Fibroblast of skin of scalp (primary cell): ENCODE data around the gene ODF4. TPM values are rescaled to one million over a fixed set of nuclear protein-coding genes. Genes with fewer than 3 reads are reported as not detected.

Source experiments
- DNase-seq: peaks from one replicate; pipeline ENCODE4 v3.0.0-alpha.2; 2013
- polyA plus RNA-seq, 2 experiments: library from polyadenylated mRNA; unstranded; fragments of 120-200 nt; gene quantifications; one replicate each; pipeline ENCODE4 v1.2.1, GENCODE V29; 2013; ENCODE audit not compliant: insufficient read length in 2 of 2

The ODF4 gene
- polyA plus RNA-seq (2013, experiment 1 of 2; ENCODE audit: insufficient read length): not detected
- polyA plus RNA-seq (2013, experiment 2 of 2; ENCODE audit: insufficient read length): not detected

GRCh38 chr17:8339540-8339939 lies at the start of gene ODF4:
ODF4 (plus strand) TSS chr17:8339840; CDS start chr17:8340052, 212 bp downstream.
- DNase-seq: no peak

- DNase-seq: no peak
These were observed 49.6 kb upstream of the ODF4 start for GRCh38 chr17:8290043-8290442.

GRCh38 chr17:8292639-8293395 lies 46.8 kb upstream of the ODF4 start:
- DNase-seq: no peak

- DNase-seq: no peak
These were observed 45.3 kb upstream of the ODF4 start for GRCh38 chr17:8294361-8294760.

- no peak for DNase-seq
These were observed 44.8 kb upstream of the ODF4 start for GRCh38 chr17:8294814-8295316.

GRCh38 chr17:8300226-8300625 lies 39.4 kb upstream of the ODF4 start:
- no peak for DNase-seq

- DNase-seq: peak; percentile 69
These were observed 38.9 kb upstream of the ODF4 start for GRCh38 chr17:8300627-8301242.

GRCh38 chr17:8310601-8311123 lies 29.0 kb upstream of the ODF4 start:
- no peak for DNase-seq

GRCh38 chr17:8311131-8311790 lies 28.4 kb upstream of the ODF4 start:
- no peak for DNase-seq

- DNase-seq: no peak
These were observed 27.4 kb upstream of the ODF4 start for GRCh38 chr17:8312251-8312650.

- DNase-seq: no peak
These were observed 26.7 kb upstream of the ODF4 start for GRCh38 chr17:8312726-8313600.

- DNase-seq: no peak
These were observed 24.6 kb upstream of the ODF4 start for GRCh38 chr17:8314797-8315763.

GRCh38 chr17:8315764-8316217 lies 23.8 kb upstream of the ODF4 start:
- no peak for DNase-seq

- no peak for DNase-seq
These were observed 21.4 kb upstream of the ODF4 start for GRCh38 chr17:8318010-8318935.

GRCh38 chr17:8320262-8320661 lies 19.4 kb upstream of the ODF4 start:
- DNase-seq: no peak

GRCh38 chr17:8320990-8321389 lies 18.6 kb upstream of the ODF4 start:
- no peak for DNase-seq

- DNase-seq: no peak
These were observed 17.6 kb upstream of the ODF4 start for GRCh38 chr17:8322061-8322460.

GRCh38 chr17:8324132-8324531 lies 15.5 kb upstream of the ODF4 start:
- DNase-seq: no peak

- DNase-seq: no peak
These were observed 14.7 kb upstream of the ODF4 start for GRCh38 chr17:8324923-8325322.
